ENCODE measurements around the gene BCAR1.
"Not testable (repeated sequence)": the region's sequence is repeated elsewhere in the genome, so short reads cannot be mapped to it uniquely, and the experiment has no call there.

Gene BCAR1

DNA sequence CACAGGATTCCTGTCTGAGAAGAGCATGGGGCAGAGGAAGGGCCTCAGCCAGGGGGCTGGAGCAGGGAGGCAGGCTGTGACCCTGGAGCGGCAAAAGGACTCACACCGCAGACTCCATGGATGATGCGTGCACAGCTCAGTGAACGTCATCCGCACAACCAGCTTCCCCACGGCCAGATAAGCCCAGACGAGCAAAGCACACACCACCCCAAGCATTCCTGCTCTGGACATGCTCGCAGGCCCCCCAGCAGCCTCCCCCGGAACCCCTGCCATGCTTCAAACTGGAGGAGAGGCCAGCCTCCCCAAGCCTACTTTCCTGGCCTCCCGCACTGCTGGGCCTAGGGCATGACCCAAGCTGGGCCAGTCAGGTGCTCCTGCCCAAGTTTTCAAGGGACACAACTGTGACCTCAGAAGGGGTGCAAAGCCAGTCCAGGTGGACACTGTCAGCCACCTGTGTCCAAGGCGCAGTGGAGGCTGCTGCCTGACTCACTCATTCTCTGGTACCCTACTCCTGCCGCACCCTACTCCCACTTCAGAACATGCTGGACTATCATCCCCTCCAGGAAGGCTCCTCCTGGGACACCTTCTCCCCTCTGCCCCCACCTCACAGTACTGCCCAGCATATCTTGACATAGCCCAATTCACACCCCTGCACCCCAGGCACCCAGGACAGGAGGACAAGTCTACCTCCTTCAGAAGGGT is 4.8 kb downstream of the BCAR1 start:
- Histone ChIP-seq H3K4me3 (ENCODE audit: low read depth in 1 of 2, low read length in 2 of 2) (no peak overlapping the region), H3K9me3 (ENCODE audit: control insufficient read depth in 1 of 2, low read length in 2 of 2) (no peaks in the 10 kb centered on the region), H3K4me1 (ENCODE audit: control insufficient read depth in 1 of 2, insufficient read depth in 2 of 2, low read length in 2 of 2) (peaks cover 56 to 68% of the 10 kb centered on the region in 2 donors), H3K27ac (ENCODE audit: low read depth, low read length) (peak overlapping the region; percentile 70), H3K27me3 (ENCODE audit: control insufficient read depth in 1 of 2, insufficient read depth in 2 of 2, low read length in 2 of 2) (no peaks in the 10 kb centered on the region), H3K9ac (ENCODE audit: low read depth in 1 of 2, low read length in 2 of 2) (no peak overlapping the region), H3K36me3 (ENCODE audit: control insufficient read depth in 1 of 2, insufficient read depth in 2 of 2, low read length in 2 of 2) (peaks cover 3 to 18% of the 10 kb centered on the region in 2 donors)

DNA sequence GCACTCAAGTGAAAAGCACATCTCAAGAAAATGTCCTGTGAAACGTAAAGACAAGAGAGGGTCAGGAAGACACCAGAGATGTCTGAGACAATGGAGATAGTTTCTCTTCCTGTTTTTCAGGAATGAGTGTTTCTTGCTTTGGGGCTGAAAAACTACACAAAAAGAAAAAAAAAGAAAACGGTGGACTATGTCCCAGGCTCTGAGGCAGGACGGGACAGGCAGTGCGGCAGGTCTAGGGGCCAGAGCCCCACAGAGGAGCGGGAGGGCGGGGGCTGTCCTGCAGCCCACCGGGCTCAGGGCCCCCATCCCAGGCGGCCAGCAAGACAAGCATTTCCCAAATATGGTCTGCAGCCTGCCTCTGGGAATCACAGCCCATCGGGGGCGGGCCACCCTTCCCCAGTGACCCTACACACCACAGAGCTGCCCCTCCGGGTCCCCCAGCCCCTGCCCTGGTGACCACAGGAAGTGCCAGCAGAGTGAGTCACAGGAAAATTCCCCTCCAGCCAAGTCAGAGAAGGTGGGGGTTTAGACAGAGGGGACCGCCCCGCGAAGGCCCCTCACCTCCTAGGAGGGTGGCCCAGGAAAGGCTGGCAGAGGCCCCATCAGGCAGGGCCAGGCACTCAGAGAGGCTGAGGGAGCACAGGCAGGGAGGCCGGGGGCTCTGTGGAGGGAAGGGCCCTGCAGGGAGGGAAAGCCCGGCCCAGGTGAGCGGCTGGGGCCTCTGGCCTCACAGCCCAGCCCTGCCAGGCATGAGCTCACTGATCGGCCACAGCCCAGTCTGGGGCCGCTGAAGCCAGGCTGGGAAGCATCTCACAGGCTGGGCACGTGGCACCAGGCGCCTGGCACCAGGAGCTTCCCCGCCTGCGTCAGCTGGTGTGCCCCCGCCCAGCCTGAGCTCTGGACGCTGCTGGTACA is 6.3 kb downstream of the BCAR1 start:
- H3K4me1 ChIP-seq (ENCODE audit: control insufficient read depth in 1 of 2, insufficient read depth in 2 of 2, low read length in 2 of 2), result peaks cover 56 to 64% of the 10 kb centered on the region in 2 donors
- peaks cover 6 to 29% of the 10 kb centered on the region in 2 donors for H3K36me3 ChIP-seq (ENCODE audit: control insufficient read depth in 1 of 2, insufficient read depth in 2 of 2, low read length in 2 of 2)
- no peaks in the 10 kb centered on the region for H3K27me3 ChIP-seq (ENCODE audit: control insufficient read depth in 1 of 2, insufficient read depth in 2 of 2, low read length in 2 of 2)
- peak overlapping the region; percentile 32 to 35 for H3K9ac ChIP-seq (ENCODE audit: low read depth in 1 of 2, low read length in 2 of 2)
- H3K4me3 ChIP-seq (ENCODE audit: low read depth in 1 of 2, low read length in 2 of 2), result no peak overlapping the region
- peak overlapping the region; percentile 87 for H3K27ac ChIP-seq (ENCODE audit: low read depth, low read length)
- H3K9me3 ChIP-seq (ENCODE audit: control insufficient read depth in 1 of 2, low read length in 2 of 2), result no peaks in the 10 kb centered on the region

DNA sequence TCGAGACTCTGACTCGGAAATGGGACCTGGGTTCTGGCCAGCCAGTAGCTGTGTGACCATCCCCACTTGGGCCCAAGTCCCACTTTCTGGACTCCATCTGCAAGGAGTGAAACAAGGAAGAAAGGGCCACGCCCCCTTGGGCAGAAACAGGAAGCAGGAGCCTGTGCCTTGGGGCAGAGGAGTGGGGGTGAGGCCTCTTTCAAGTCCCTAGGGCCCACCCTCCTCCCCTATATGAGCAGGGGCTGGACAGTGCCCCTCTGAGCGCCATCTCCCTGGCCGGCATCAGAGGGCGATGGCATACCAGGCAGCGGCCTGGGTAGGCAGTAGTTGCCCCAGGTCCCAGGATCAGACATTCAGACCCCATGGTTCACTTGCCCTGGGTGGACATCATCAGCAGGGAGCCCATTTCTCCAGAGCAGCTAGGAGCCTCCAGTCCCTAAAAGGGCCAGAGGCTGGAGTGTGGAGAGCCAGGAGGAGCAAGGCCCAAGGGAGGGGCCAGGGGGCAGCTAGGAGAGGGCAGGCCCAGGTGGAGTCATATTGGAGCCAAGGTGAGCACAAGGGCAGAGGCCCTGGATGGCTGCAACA is 7.1 kb downstream of the BCAR1 start:
- peak overlapping the region in 1 of 2 donors; percentile 35 for H3K9ac ChIP-seq (ENCODE audit: low read depth in 1 of 2, low read length in 2 of 2)
- peaks cover 49 to 58% of the 10 kb centered on the region in 2 donors for H3K4me1 ChIP-seq (ENCODE audit: control insufficient read depth in 1 of 2, insufficient read depth in 2 of 2, low read length in 2 of 2)
- peak overlapping the region; percentile 87 for H3K27ac ChIP-seq (ENCODE audit: low read depth, low read length)
- H3K27me3 ChIP-seq (ENCODE audit: control insufficient read depth in 1 of 2, insufficient read depth in 2 of 2, low read length in 2 of 2), result no peaks in the 10 kb centered on the region
- H3K4me3 ChIP-seq (ENCODE audit: low read depth in 1 of 2, low read length in 2 of 2), result no peak overlapping the region
- H3K36me3 ChIP-seq (ENCODE audit: control insufficient read depth in 1 of 2, insufficient read depth in 2 of 2, low read length in 2 of 2), result peaks cover 7 to 34% of the 10 kb centered on the region in 2 donors
- no peaks in the 10 kb centered on the region for H3K9me3 ChIP-seq (ENCODE audit: control insufficient read depth in 1 of 2, low read length in 2 of 2)

- H3K9me3 ChIP-seq (ENCODE audit: control insufficient read depth in 1 of 2, low read length in 2 of 2), result no peaks in the 10 kb centered on the region
- no peak overlapping the region for H3K4me3 ChIP-seq (ENCODE audit: low read depth in 1 of 2, low read length in 2 of 2)
- peaks cover 7 to 38% of the 10 kb centered on the region in 2 donors for H3K36me3 ChIP-seq (ENCODE audit: control insufficient read depth in 1 of 2, insufficient read depth in 2 of 2, low read length in 2 of 2)
- H3K9ac ChIP-seq (ENCODE audit: low read depth in 1 of 2, low read length in 2 of 2), result no peak overlapping the region
- no peak overlapping the region for H3K27ac ChIP-seq (ENCODE audit: low read depth, low read length)
- H3K27me3 ChIP-seq (ENCODE audit: control insufficient read depth in 1 of 2, insufficient read depth in 2 of 2, low read length in 2 of 2), result no peaks in the 10 kb centered on the region
- H3K4me1 ChIP-seq (ENCODE audit: control insufficient read depth in 1 of 2, insufficient read depth in 2 of 2, low read length in 2 of 2), result peaks cover 44 to 56% of the 10 kb centered on the region in 2 donors
Measured at GRCh38 chr16:75243667-75244224, 7.7 kb downstream of the BCAR1 start.

GRCh38 chr16:75242436-75243078 is 8.9 kb downstream of the BCAR1 start:
- H3K9ac ChIP-seq (ENCODE audit: low read depth in 1 of 2, low read length in 2 of 2); H3K9me3 ChIP-seq (ENCODE audit: control insufficient read depth in 1 of 2, low read length in 2 of 2); H3K4me3 ChIP-seq (ENCODE audit: low read depth in 1 of 2, low read length in 2 of 2); H3K27ac ChIP-seq (ENCODE audit: low read depth, low read length); H3K27me3 ChIP-seq (ENCODE audit: control insufficient read depth in 1 of 2, insufficient read depth in 2 of 2, low read length in 2 of 2): not testable (repeated sequence)
- peaks cover 32 to 50% of the 10 kb centered on the region in 2 donors for H3K4me1 ChIP-seq (ENCODE audit: control insufficient read depth in 1 of 2, insufficient read depth in 2 of 2, low read length in 2 of 2)
- peaks cover 7 to 33% of the 10 kb centered on the region in 2 donors for H3K36me3 ChIP-seq (ENCODE audit: control insufficient read depth in 1 of 2, insufficient read depth in 2 of 2, low read length in 2 of 2)

GRCh38 chr16:75241955-75242354 is 9.5 kb downstream of the BCAR1 start:
- Histone ChIP-seq H3K4me3 (ENCODE audit: low read depth in 1 of 2, low read length in 2 of 2) (no peak overlapping the region), H3K27me3 (ENCODE audit: control insufficient read depth in 1 of 2, insufficient read depth in 2 of 2, low read length in 2 of 2) (no peaks in the 10 kb centered on the region), H3K4me1 (ENCODE audit: control insufficient read depth in 1 of 2, insufficient read depth in 2 of 2, low read length in 2 of 2) (peaks cover 27 to 44% of the 10 kb centered on the region in 2 donors), H3K9me3 (ENCODE audit: control insufficient read depth in 1 of 2, low read length in 2 of 2) (no peaks in the 10 kb centered on the region), H3K9ac (ENCODE audit: low read depth in 1 of 2, low read length in 2 of 2) (no peak overlapping the region), H3K36me3 (ENCODE audit: control insufficient read depth in 1 of 2, insufficient read depth in 2 of 2, low read length in 2 of 2) (peaks cover 7 to 39% of the 10 kb centered on the region in 2 donors), H3K27ac (ENCODE audit: low read depth, low read length) (no peak overlapping the region)

DNA sequence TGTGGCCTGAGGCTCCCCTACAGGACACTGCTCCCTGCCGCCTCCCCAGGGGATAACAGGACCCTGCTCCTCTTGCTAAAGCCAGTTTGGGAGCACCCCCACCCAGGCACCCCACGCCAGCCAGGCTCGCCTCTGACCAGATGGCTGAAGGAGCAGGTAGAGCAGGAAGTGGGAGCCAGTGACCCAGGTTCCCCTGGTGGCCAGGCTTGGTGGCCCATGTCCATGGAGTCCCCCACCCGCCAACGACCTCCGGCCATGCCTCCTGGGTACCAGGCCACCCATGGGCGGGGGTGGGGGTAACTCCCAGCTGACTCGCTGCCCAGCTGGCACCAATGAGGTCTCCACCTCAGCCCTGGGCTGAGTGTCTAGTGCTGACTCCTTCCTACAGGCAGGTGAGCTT is 10.0 kb downstream of the BCAR1 start:
- H3K36me3 ChIP-seq (ENCODE audit: control insufficient read depth in 1 of 2, insufficient read depth in 2 of 2, low read length in 2 of 2), result peaks cover 8 to 44% of the 10 kb centered on the region in 2 donors
- H3K4me1 ChIP-seq (ENCODE audit: control insufficient read depth in 1 of 2, insufficient read depth in 2 of 2, low read length in 2 of 2), result peaks cover 23 to 38% of the 10 kb centered on the region in 2 donors
- no peak overlapping the region for H3K9ac ChIP-seq (ENCODE audit: low read depth in 1 of 2, low read length in 2 of 2)
- no peak overlapping the region for H3K4me3 ChIP-seq (ENCODE audit: low read depth in 1 of 2, low read length in 2 of 2)
- no peaks in the 10 kb centered on the region for H3K9me3 ChIP-seq (ENCODE audit: control insufficient read depth in 1 of 2, low read length in 2 of 2)
- H3K27ac ChIP-seq (ENCODE audit: low read depth, low read length), result no peak overlapping the region
- no peaks in the 10 kb centered on the region for H3K27me3 ChIP-seq (ENCODE audit: control insufficient read depth in 1 of 2, insufficient read depth in 2 of 2, low read length in 2 of 2)

GRCh38 chr16:75240633-75241032 is 10.8 kb downstream of the BCAR1 start:
- peaks cover 11 to 52% of the 10 kb centered on the region in 2 donors for H3K36me3 ChIP-seq (ENCODE audit: control insufficient read depth in 1 of 2, insufficient read depth in 2 of 2, low read length in 2 of 2)
- not testable (repeated sequence) for H3K9me3 ChIP-seq (ENCODE audit: control insufficient read depth in 1 of 2, low read length in 2 of 2); H3K27ac ChIP-seq (ENCODE audit: low read depth, low read length); H3K9ac ChIP-seq (ENCODE audit: low read depth in 1 of 2, low read length in 2 of 2); H3K4me3 ChIP-seq (ENCODE audit: low read depth in 1 of 2, low read length in 2 of 2); H3K27me3 ChIP-seq (ENCODE audit: control insufficient read depth in 1 of 2, insufficient read depth in 2 of 2, low read length in 2 of 2)
- H3K4me1 ChIP-seq (ENCODE audit: control insufficient read depth in 1 of 2, insufficient read depth in 2 of 2, low read length in 2 of 2), result peaks cover 15 to 31% of the 10 kb centered on the region in 2 donors

GRCh38 chr16:75239542-75240122 is 11.8 kb downstream of the BCAR1 start:
- Histone ChIP-seq H3K36me3 (ENCODE audit: control insufficient read depth in 1 of 2, insufficient read depth in 2 of 2, low read length in 2 of 2) (peaks cover 11 to 62% of the 10 kb centered on the region in 2 donors), H3K27ac (ENCODE audit: low read depth, low read length) (no peak overlapping the region), H3K9me3 (ENCODE audit: control insufficient read depth in 1 of 2, low read length in 2 of 2) (no peaks in the 10 kb centered on the region), H3K27me3 (ENCODE audit: control insufficient read depth in 1 of 2, insufficient read depth in 2 of 2, low read length in 2 of 2) (no peaks in the 10 kb centered on the region), H3K4me3 (ENCODE audit: low read depth in 1 of 2, low read length in 2 of 2) (no peak overlapping the region), H3K4me1 (ENCODE audit: control insufficient read depth in 1 of 2, insufficient read depth in 2 of 2, low read length in 2 of 2) (peaks cover 6 to 21% of the 10 kb centered on the region in 2 donors), H3K9ac (ENCODE audit: low read depth in 1 of 2, low read length in 2 of 2) (no peak overlapping the region)

All from duodenal mucosa (tissue), 2 donors.